HepG2 (cell line): ENCODE results near the gene FRMD1. TPM values are rescaled to one million over a fixed set of nuclear protein-coding genes. Genes with fewer than 3 reads are reported as not detected.

ENCODE experiments used
- ARNT2 ChIP-seq: sonication (generic); formaldehyde crosslinking; IDR thresholded peaks from 2 replicates; pipeline ENCODE4 v1.8.0; 2022; ENCODE audit warnings: mild to moderate bottlenecking, low read depth, missing genetic modification reagents, moderate library complexity
- ETV6 ChIP-seq: sonication (generic); formaldehyde crosslinking; conservative IDR thresholded peaks from 2 replicates; pipeline ENCODE4 v1.4.0; 2020; ENCODE audit warnings: missing genetic modification reagents
- FLYWCH1 ChIP-seq: sonication (generic); formaldehyde crosslinking; IDR thresholded peaks from 2 replicates; pipeline ENCODE4 v1.8.1; 2023; ENCODE audit warnings: mild to moderate bottlenecking, missing genetic modification reagents
- FOXA3 ChIP-seq: IDR thresholded peaks from 2 replicates; pipeline ENCODE4 v1.6.1; 2016; ENCODE audit warnings: missing genetic modification reagents, missing compliant biosample characterization
- HDAC2 ChIP-seq: sonication (generic); formaldehyde crosslinking; IDR thresholded peaks from 2 replicates; pipeline ENCODE4 v1.4.0; 2020; ENCODE audit warnings: missing genetic modification reagents
- HOXD1 ChIP-seq: sonication (generic); formaldehyde crosslinking; IDR thresholded peaks from 2 replicates; pipeline ENCODE4 v1.5.0; 2020; ENCODE audit warnings: missing genetic modification reagents
- JUN ChIP-seq: sonication (generic); formaldehyde crosslinking; IDR thresholded peaks from 2 replicates; pipeline ENCODE4 v1.4.0; 2020; ENCODE audit warnings: mild to moderate bottlenecking, missing genetic modification reagents
- MED1 ChIP-seq: sonication (generic); formaldehyde crosslinking; IDR thresholded peaks from 2 replicates; pipeline ENCODE4 v1.4.0; 2020; ENCODE audit warnings: missing genetic modification reagents
- MXD1 ChIP-seq: sonication (generic); formaldehyde crosslinking; IDR thresholded peaks from 2 replicates; pipeline ENCODE4 v1.4.0; 2020; ENCODE audit warnings: mild to moderate bottlenecking, missing genetic modification reagents
- MYNN ChIP-seq: sonication (generic); formaldehyde crosslinking; IDR thresholded peaks from 2 replicates; pipeline ENCODE4 v1.4.0; 2020; ENCODE audit warnings: mild to moderate bottlenecking, low read depth, missing genetic modification reagents
- NFE2 ChIP-seq: sonication (generic); formaldehyde crosslinking; IDR thresholded peaks from 2 replicates; pipeline ENCODE4 v1.4.0; 2020; ENCODE audit warnings: missing genetic modification reagents
- PATZ1 ChIP-seq: sonication (generic); formaldehyde crosslinking; IDR thresholded peaks from 2 replicates; pipeline ENCODE4 v1.4.0; 2020; ENCODE audit warnings: missing genetic modification reagents
- RBAK ChIP-seq: sonication (generic); formaldehyde crosslinking; IDR thresholded peaks from 2 replicates; pipeline ENCODE4 v1.5.1; 2020; ENCODE audit warnings: mild to moderate bottlenecking, missing genetic modification reagents
- SIN3B ChIP-seq: fragments of 150-350 bp; IDR thresholded peaks from 2 replicates; pipeline ENCODE4 v1.6.1; 2014; ENCODE audit warnings: low read length
- SNAPC5 ChIP-seq: sonication (generic); formaldehyde crosslinking; IDR thresholded peaks from 2 replicates; pipeline ENCODE4 v1.8.1; 2023; ENCODE audit warnings: mild to moderate bottlenecking, missing genetic modification reagents, borderline replicate concordance
- SSRP1 ChIP-seq: IDR thresholded peaks from 2 replicates; pipeline ENCODE4 v1.6.1; 2016; ENCODE audit warnings: control low read depth
- U2AF2 ChIP-seq: fragments of 200-400 bp; formaldehyde crosslinking; IDR thresholded peaks from 2 replicates; pipeline ENCODE4 v1.6.1; 2017; ENCODE audit warnings: low read depth, mild to moderate bottlenecking, low read length
- ZBTB20 ChIP-seq: sonication (generic); formaldehyde crosslinking; IDR thresholded peaks from 2 replicates; pipeline ENCODE4 v1.8.1; 2023; ENCODE audit warnings: missing genetic modification reagents, low read depth, mild to moderate bottlenecking, borderline replicate concordance
- ZNF367 ChIP-seq: sonication (generic); formaldehyde crosslinking; IDR thresholded peaks from 2 replicates; pipeline ENCODE4 v1.4.0; 2020; ENCODE audit warnings: missing genetic modification reagents, borderline replicate concordance
- ZNF543 ChIP-seq: sonication (generic); formaldehyde crosslinking; IDR thresholded peaks from 2 replicates; pipeline ENCODE4 v1.4.0; 2020; ENCODE audit warnings: mild to moderate bottlenecking, missing genetic modification reagents
- ZNF558 ChIP-seq: sonication (generic); formaldehyde crosslinking; IDR thresholded peaks from 2 replicates; pipeline ENCODE4 v1.9.0; 2022; ENCODE audit warnings: mild to moderate bottlenecking, missing genetic modification reagents, borderline replicate concordance
- ZSCAN21 ChIP-seq: sonication (generic); formaldehyde crosslinking; IDR thresholded peaks from 2 replicates; pipeline ENCODE4 v1.8.0; 2022; ENCODE audit warnings: mild to moderate bottlenecking, missing genetic modification reagents, moderate library complexity, borderline replicate concordance
- polyA plus RNA-seq, 8 experiments: library from polyadenylated mRNA; depleted of rRNA in 3 of 8; stranded (reverse) in 7 of 8; unstranded in 1 of 8; fragments of >200 nt; fragmentation: Illumina TruSeq in 4 of 8; extraction: Trizol in 4 of 8; gene quantifications; 2 replicates each; pipeline versions ENCODE4 v1.2.1 to v1.2.3, GENCODE V29; 2011 to 2016; ENCODE audit warnings: low read depth in 4 of 8, missing spikeins in 1 of 8, mixed read lengths in 1 of 8; ENCODE audit not compliant: insufficient read depth in 1 of 8
- total RNA-seq, 5 experiments: library from RNA; depleted of rRNA; stranded (reverse); fragments of >200 nt; fragmentation: Illumina TruSeq; extraction: Trizol; gene quantifications; 2 replicates each; pipeline ENCODE4 v1.2.3, GENCODE V29; 2016; ENCODE audit warnings: low read depth in 1 of 5
- TF ChIP-seq, protein P1 (sequence below): sonication (generic); formaldehyde crosslinking; IDR thresholded peaks from 2 replicates; pipeline ENCODE4 v1.4.0; 2020; ENCODE audit warnings: missing genetic modification reagents, borderline replicate concordance
- TF ChIP-seq, protein P2 (sequence below): sonication (generic); formaldehyde crosslinking; IDR thresholded peaks from 2 replicates; pipeline ENCODE4 v1.4.0; 2020; ENCODE audit warnings: missing genetic modification reagents
- TF ChIP-seq, protein P3 (sequence below): sonication (generic); formaldehyde crosslinking; conservative IDR thresholded peaks from 2 replicates; pipeline ENCODE4 v1.5.0; 2020; ENCODE audit warnings: missing genetic modification reagents

Gene FRMD1
- total and polyA plus RNA-seq, 2 of the 13 experiments (the other 11 are each of a cell fraction or from before 2014, with no cell fraction given) = 0.01 TPM; not detected in 1

- TF ChIP-seq ETV6 (no peak), U2AF2 (no peak), JUN (CRISPR knock-in tag) (no peak), MED1 (peak; percentile 27; the same call in 1 of the 2 replicates), ZNF367 (CRISPR knock-in tag) (no peak), FLYWCH1 (CRISPR knock-in tag) (no peak), SIN3B (no peak), HOXD1 (CRISPR knock-in tag) (no peak), ZNF558 (CRISPR knock-in tag) (no peak), ZSCAN21 (CRISPR knock-in tag) (no peak), MXD1 (no peak), SNAPC5 (CRISPR knock-in tag) (no peak), FOXA3 (0 out of 2 replicates have a peak, but pooled peaks have one; percentile 17), RBAK (CRISPR knock-in tag) (no peak), MYNN (CRISPR knock-in tag) (no peak), ZNF543 (CRISPR knock-in tag) (no peak), ARNT2 (no peak), NFE2 (no peak), SSRP1 (CRISPR knock-in tag) (no peak), ZBTB20 (CRISPR knock-in tag) (no peak), HDAC2 (CRISPR knock-in tag) (peak; percentile 20; the same call in 1 of the 2 replicates), PATZ1 (CRISPR knock-in tag) (no peak)
- TF ChIP-seq, protein P1, sequence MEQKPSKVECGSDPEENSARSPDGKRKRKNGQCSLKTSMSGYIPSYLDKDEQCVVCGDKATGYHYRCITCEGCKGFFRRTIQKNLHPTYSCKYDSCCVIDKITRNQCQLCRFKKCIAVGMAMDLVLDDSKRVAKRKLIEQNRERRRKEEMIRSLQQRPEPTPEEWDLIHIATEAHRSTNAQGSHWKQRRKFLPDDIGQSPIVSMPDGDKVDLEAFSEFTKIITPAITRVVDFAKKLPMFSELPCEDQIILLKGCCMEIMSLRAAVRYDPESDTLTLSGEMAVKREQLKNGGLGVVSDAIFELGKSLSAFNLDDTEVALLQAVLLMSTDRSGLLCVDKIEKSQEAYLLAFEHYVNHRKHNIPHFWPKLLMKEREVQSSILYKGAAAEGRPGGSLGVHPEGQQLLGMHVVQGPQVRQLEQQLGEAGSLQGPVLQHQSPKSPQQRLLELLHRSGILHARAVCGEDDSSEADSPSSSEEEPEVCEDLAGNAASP (CRISPR knock-in tag) = peak; percentile 89; the same call in 1 of the 2 replicates
- TF ChIP-seq, protein P2, sequence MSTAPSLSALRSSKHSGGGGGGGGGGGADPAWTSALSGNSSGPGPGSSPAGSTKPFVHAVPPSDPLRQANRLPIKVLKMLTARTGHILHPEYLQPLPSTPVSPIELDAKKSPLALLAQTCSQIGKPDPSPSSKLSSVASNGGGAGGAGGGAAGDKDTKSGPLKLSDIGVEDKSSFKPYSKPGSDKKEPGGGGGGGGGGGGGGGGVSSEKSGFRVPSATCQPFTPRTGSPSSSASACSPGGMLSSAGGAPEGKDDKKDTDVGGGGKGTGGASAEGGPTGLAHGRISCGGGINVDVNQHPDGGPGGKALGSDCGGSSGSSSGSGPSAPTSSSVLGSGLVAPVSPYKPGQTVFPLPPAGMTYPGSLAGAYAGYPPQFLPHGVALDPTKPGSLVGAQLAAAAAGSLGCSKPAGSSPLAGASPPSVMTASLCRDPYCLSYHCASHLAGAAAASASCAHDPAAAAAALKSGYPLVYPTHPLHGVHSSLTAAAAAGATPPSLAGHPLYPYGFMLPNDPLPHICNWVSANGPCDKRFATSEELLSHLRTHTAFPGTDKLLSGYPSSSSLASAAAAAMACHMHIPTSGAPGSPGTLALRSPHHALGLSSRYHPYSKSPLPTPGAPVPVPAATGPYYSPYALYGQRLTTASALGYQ = no peak
- TF ChIP-seq, protein P3, sequence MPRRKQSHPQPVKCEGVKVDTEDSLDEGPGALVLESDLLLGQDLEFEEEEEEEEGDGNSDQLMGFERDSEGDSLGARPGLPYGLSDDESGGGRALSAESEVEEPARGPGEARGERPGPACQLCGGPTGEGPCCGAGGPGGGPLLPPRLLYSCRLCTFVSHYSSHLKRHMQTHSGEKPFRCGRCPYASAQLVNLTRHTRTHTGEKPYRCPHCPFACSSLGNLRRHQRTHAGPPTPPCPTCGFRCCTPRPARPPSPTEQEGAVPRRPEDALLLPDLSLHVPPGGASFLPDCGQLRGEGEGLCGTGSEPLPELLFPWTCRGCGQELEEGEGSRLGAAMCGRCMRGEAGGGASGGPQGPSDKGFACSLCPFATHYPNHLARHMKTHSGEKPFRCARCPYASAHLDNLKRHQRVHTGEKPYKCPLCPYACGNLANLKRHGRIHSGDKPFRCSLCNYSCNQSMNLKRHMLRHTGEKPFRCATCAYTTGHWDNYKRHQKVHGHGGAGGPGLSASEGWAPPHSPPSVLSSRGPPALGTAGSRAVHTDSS (CRISPR knock-in tag) = no peak
Measured at GRCh38 chr6:168093071-168093505, 14.1 kb upstream of the FRMD1 start (continued).
